RWPE1 (cell line): ENCODE data around the gene TPO.

Experiments
- CTCF ChIA-PET: fragments of 350-600 bp; sonication (Branson Sonifier 250); formaldehyde crosslinking; extraction: SDS; loops from one replicate; lab custom pipeline; 2021; lab: Yijun Ruan, JAX
- POLR2A ChIA-PET: fragments of 400-600 bp; formaldehyde crosslinking; extraction: SDS; loops from one replicate; lab custom pipeline; 2020; ENCODE audit warnings: antibody characterized with exemption; ENCODE audit not compliant: low non-redundant PET; lab: Yijun Ruan, JAX
- DNase-seq: peaks from one replicate; pipeline ENCODE4 v3.0.0; 2012; ENCODE audit warnings: low spot score
- H3K27ac ChIP-seq: fragments of 450-650 bp; 2 replicates; pipeline ENCODE4 v1.5.1; 2017
- CTCF ChIP-seq: fragments of 450-650 bp; conservative IDR thresholded peaks from 2 replicates; pipeline ENCODE4 v1.5.1; 2017; ENCODE audit warnings: low read depth, mild to moderate bottlenecking

TPO gene

GRCh38 chr2:1494906-1495305 lies 81.6 kb downstream of the TPO start:
- CTCF ChIA-PET: interaction anchor here (1.2 kb wide), 1 partner anchor 56 kb away, joined by 12 read pairs; no protein-coding TSS in a partner anchor

GRCh38 chr2:1495676-1496358 lies 82.6 kb downstream of the TPO start:
- DNase-seq: no peak
- TF ChIP-seq CTCF: no peak
- ChIA-PET CTCF (interaction anchor here (0.6 to 1.2 kb wide), 2 partner anchors 51 to 55 kb away, joined by 4 to 12 read pairs; no protein-coding TSS in a partner anchor), POLR2A (no interaction called here)
- no peak overlapping the region for H3K27ac ChIP-seq

More at GRCh38 chr2:1494906-1495305, 81.6 kb downstream of the TPO start:
- DNase-seq: no peak
- no peak for TF ChIP-seq CTCF
- H3K27ac ChIP-seq: no peak overlapping the region
- POLR2A ChIA-PET: no interaction called here

- TF ChIP-seq CTCF: no peak
- H3K27ac ChIP-seq: no peak overlapping the region
- POLR2A ChIA-PET: no interaction called here
- CTCF ChIA-PET: interaction anchor here (0.6 to 1.2 kb wide), 2 partner anchors 50 to 54 kb away, joined by 4 to 12 read pairs; no protein-coding TSS in a partner anchor
- no peak for DNase-seq
Measured at GRCh38 chr2:1496359-1496821, 83.1 kb downstream of the TPO start.

DNA sequence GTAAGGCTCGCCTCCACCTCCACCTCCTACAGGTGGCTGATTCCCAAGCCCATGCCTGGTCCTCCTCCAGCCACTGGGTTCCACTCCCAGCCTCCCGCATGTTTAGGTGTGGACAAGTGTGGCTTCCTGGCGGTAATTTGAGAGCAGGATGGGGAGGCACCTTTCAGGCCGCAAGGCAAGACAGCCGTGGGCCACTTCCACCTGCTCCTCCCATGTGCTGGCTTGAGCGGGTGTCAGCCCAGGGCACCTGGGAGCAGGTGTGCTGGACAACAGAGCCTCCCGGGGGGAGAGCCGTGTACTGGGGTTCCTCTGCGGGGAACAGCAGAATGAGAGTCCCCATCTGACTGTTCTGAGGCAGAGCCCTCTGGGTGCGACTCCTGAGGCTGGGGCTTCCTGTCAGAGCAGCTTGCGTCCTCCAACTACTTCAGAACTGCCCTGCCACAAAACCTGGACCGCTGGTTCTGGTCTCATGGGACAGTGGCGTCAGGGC lies 83.9 kb downstream of the TPO start:
- ChIA-PET POLR2A (no interaction called here), CTCF (no interaction called here)
- TF ChIP-seq CTCF: no peak
- no peak for DNase-seq
- H3K27ac ChIP-seq: no peak overlapping the region

GRCh38 chr2:1498176-1498575 lies 84.9 kb downstream of the TPO start:
- POLR2A ChIA-PET: no interaction called here

More at GRCh38 chr2:1498176-1498575, 84.9 kb downstream of the TPO start:
- DNase-seq: no peak
- TF ChIP-seq CTCF: no peak
- H3K27ac ChIP-seq: no peak overlapping the region
- CTCF ChIA-PET: interaction anchor here (0.5 kb wide), 1 partner anchor 388 kb away, joined by 4 read pairs; no protein-coding TSS in a partner anchor
